ENCODE measurements around the gene WTIP.

- TF ChIP-seq CTCF (IDR thresholded peaks at IDR 0.05 in 2 of 3, conservative IDR thresholded peaks at IDR 0.05 in 1 of 3; ENCODE audit: borderline replicate concordance in 1 of 3, insufficient read depth in 1 of 3, low read depth in 2 of 3, low read length in 2 of 3), result no peak
- TF ChIP-seq REST (IDR thresholded peaks at IDR 0.05; ENCODE audit: low read depth), result no peak
- TF ChIP-seq POLR2AphosphoS5 (IDR thresholded peaks at IDR 0.05; ENCODE audit: low read depth, low read length), result peak; percentile 39; the same call in 1 of the 2 replicates
- peak; percentile 48 for TF ChIP-seq TCF7L2 (IDR thresholded peaks at IDR 0.05; ENCODE audit: borderline replicate concordance, extremely low read depth, insufficient read depth, insufficient read length)
- no peak for TF ChIP-seq POLR2A (IDR thresholded peaks at IDR 0.05; ENCODE audit: borderline replicate concordance, extremely low read depth, insufficient read depth, insufficient read length)
- TF ChIP-seq MAX (IDR thresholded peaks at IDR 0.05), result peak; percentile 51; the same call in 1 of the 2 replicates
Observed at GRCh38 chr19:34480971-34481841, at the start of gene WTIP.

All from HCT116 (cell line).